GM12892 (cell line): Measurements from ENCODE around the gene OAS2.
A peak's percentile ranks its signal among the peaks of the same experiment; 100 is the strongest.
"Not testable (repeated sequence)": the region's sequence is repeated elsewhere in the genome, so short reads cannot be mapped to it uniquely, and the experiment has no call there.

Experiments
- DNase-seq: peaks from one replicate; pipeline ENCODE4 v3.0.0; 2011; ENCODE audit not compliant: insufficient read length
- FAIRE-seq: peaks from 2 replicates; lab custom pipeline; 2011; peaks lifted over from hg19 to GRCh38; lab: Jason Lieb, UNC
- POLR2A ChIP-seq: IDR thresholded peaks from 2 replicates; pipeline ENCODE4 v1.6.1; 2011; ENCODE audit warnings: low read depth, low read length, control low read depth
- POLR2AphosphoS5 ChIP-seq: IDR thresholded peaks from 2 replicates; pipeline ENCODE4 v1.6.1; 2011; ENCODE audit warnings: low read depth, low read length, control low read depth
- TAF1 ChIP-seq: IDR thresholded peaks from 2 replicates; pipeline ENCODE4 v1.6.1; 2011; ENCODE audit warnings: low read depth, mild to moderate bottlenecking, control low read depth, low read length, borderline replicate concordance

The OAS2 gene

GRCh38 chr12:112941528-112942335 lies 36.6 kb upstream of the OAS2 start:
- DNase-seq (no peak), FAIRE-seq (no peak)
- TF ChIP-seq TAF1 (no peak), POLR2A (no peak), POLR2AphosphoS5 (no peak)

GRCh38 chr12:112942572-112942971 lies 35.7 kb upstream of the OAS2 start:
- FAIRE-seq: no peak

GRCh38 chr12:112944024-112944690 lies 34.2 kb upstream of the OAS2 start:
- FAIRE-seq (no peak), DNase-seq (no peak)
- no peak for TF ChIP-seq POLR2A
- TF ChIP-seq TAF1: no peak
- TF ChIP-seq POLR2AphosphoS5: no peak

More at GRCh38 chr12:112942572-112942971, 35.7 kb upstream of the OAS2 start:
- TF ChIP-seq POLR2A: no peak
- no peak for TF ChIP-seq TAF1
- no peak for TF ChIP-seq POLR2AphosphoS5
- DNase-seq: no peak

GRCh38 chr12:112945515-112945914 lies 32.8 kb upstream of the OAS2 start:
- DNase-seq (no peak), FAIRE-seq (no peak)
- TF ChIP-seq POLR2A: no peak
- no peak for TF ChIP-seq TAF1
- no peak for TF ChIP-seq POLR2AphosphoS5

- TF ChIP-seq TAF1: no peak
- TF ChIP-seq POLR2A: no peak
- TF ChIP-seq POLR2AphosphoS5: 0 out of 2 replicates have a peak, but pooled peaks have one; percentile 33
- FAIRE-seq: no peak
Observed at GRCh38 chr12:112946236-112947000, 31.9 kb upstream of the OAS2 start.

GRCh38 chr12:112947314-112947713 lies 31.0 kb upstream of the OAS2 start:
- TF ChIP-seq POLR2AphosphoS5 (no peak), TAF1 (no peak), POLR2A (no peak)
- FAIRE-seq: no peak
- no peak for DNase-seq

More at GRCh38 chr12:112946236-112947000, 31.9 kb upstream of the OAS2 start:
- no peak for DNase-seq

- DNase-seq (no peak), FAIRE-seq (no peak)
- no peak for TF ChIP-seq POLR2AphosphoS5
- no peak for TF ChIP-seq POLR2A
- TF ChIP-seq TAF1: no peak
Observed at GRCh38 chr12:112947761-112948160, 30.6 kb upstream of the OAS2 start.

GRCh38 chr12:112948806-112949205 lies 29.5 kb upstream of the OAS2 start:
- TF ChIP-seq POLR2AphosphoS5 (no peak), POLR2A (no peak), TAF1 (no peak)
- no peak for FAIRE-seq

GRCh38 chr12:112950701-112951100 lies 27.6 kb upstream of the OAS2 start:
- no peak for FAIRE-seq
- TF ChIP-seq POLR2AphosphoS5 (no peak), TAF1 (no peak), POLR2A (no peak)
- DNase-seq: no peak

More at GRCh38 chr12:112948806-112949205, 29.5 kb upstream of the OAS2 start:
- no peak for DNase-seq

- DNase-seq, FAIRE-seq: not testable (repeated sequence)
Observed at GRCh38 chr12:112957125-112957524, 21.2 kb upstream of the OAS2 start.

GRCh38 chr12:112961074-112961473 lies 17.2 kb upstream of the OAS2 start:
- DNase-seq: no peak
- TF ChIP-seq POLR2A (no peak), TAF1 (no peak), POLR2AphosphoS5 (no peak)
- no peak for FAIRE-seq

- TF ChIP-seq POLR2AphosphoS5: no peak
- TF ChIP-seq TAF1: no peak
- TF ChIP-seq POLR2A: no peak
- DNase-seq (no peak), FAIRE-seq (no peak)
Observed at GRCh38 chr12:112961536-112961935, 16.8 kb upstream of the OAS2 start.
